ENCODE measurements around the gene UGGT2.
"Not testable (repeated sequence)": the region's sequence is repeated elsewhere in the genome, so short reads cannot be mapped to it uniquely, and the experiment has no call there.

Gene UGGT2

DNA sequence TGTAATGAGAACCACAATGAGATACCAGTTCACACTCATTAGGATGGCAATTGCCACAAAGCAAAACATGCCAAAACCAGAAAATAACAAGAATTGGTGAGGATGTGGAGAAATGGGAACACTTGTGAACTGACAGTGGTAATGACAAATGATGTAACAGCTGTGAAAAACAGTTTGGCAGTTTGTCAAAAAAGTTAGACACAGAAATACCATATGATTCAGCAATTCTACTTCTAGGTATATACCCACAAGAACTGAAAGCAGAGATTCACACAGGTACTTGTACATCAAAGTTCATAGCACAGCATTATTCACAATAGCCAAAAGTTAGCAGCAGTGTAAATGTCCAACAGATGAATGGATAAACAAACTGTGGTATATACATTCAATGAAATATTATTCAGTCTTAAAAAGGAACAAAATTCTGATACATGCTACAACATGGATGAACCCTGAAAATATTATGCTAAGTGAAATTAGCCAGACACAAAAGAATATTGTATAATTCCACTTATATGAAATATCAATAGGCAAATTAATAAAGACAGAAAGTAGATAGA is 96.5 kb downstream of the UGGT2 start:
- FAIRE-seq: no peak

DNA sequence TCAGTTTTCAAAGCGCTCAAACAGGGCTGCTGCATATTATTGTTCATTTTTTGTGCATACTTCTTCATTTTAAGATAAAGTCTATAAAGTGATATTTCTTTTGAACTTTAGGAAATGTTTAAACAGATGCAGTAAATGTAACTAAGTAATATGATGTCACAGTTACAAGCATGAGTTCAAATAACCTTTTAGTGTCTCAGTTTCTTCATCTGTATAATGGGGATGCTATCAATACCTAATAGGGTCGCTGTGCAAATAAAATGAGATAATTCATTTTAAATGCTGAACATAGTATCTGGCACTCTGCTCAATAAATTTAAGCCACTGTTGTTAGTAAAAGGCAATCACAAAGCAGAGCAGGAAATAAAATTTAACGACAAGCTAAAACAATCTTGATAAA is 97.5 kb downstream of the UGGT2 start:
- no peak for FAIRE-seq

DNA sequence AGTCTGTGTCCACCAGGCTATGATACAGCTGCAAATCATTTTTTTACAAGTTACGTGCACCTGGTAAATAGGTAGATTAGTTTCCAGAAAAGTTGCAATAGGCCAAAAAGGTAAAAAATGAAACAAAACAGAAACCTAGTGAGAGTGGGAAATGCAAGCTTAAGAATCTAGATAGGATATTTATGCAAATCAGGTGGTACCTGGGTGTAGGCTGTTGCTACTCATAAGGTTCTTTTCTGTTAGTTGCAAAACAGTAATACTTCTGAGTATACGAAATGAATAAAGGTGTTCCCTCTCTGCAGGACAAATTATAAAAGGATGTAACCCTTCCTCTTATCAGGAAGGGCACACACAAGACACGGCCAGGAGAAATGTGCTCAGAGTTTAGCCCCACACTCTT is 97.9 kb downstream of the UGGT2 start:
- FAIRE-seq: no peak

DNA sequence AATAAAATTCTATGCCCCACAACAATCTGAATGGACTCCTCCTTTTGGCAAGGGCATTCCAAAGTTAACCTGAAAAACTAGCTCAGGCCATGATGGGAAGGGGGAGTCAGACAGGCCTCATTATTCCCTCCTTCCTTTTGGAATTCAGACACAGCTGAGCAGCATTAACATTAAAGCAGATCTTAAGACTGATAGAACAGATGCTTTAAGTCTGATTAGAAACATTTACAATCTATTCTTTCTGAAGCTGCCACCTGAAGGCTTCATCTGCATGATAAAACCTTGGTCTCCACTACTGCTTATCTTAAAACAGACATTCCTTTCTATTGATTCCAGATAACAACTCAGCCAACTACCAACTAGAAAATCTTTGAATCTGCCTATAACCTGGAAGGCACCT is 98.9 kb downstream of the UGGT2 start:
- FAIRE-seq: no peak

DNA sequence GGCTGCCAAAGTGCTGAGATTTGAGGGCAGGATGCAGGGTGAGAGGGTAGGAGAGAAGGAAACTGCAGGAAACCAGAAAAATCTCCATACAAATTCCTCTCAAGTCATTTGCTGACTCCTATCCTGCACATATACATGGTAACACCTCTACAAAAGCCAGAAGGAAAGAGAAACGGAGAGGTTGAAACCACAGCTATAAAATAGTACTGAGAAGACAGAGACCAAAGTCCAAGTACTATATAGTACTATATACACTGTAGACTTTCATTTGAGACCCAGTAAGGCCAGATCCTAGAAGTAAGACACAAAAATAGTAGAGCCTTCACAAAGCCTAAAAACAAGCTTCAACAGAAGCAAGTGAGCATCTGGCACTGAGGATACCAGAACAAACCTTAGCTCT is 103.1 kb downstream of the UGGT2 start:
- FAIRE-seq: no peak

DNA sequence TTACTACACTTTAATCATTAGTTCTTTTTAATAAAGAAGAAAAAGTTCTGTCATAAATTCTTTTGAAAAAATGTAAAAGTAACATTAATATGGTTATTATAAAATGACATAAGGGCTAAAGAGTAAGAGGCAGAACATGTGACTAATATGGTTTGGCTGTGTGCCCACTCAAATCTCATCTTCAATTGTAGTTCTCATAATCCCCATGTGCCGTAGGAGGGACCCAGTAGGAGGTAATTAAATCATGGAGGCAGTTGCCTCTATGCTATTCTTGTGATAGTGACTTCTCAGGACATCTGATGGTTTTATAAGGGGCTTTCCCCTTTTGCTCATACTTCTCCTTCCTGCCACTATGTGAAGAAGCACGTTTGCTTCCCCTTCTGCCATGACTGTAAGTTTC is 104.5 kb downstream of the UGGT2 start:
- FAIRE-seq: no peak

DNA sequence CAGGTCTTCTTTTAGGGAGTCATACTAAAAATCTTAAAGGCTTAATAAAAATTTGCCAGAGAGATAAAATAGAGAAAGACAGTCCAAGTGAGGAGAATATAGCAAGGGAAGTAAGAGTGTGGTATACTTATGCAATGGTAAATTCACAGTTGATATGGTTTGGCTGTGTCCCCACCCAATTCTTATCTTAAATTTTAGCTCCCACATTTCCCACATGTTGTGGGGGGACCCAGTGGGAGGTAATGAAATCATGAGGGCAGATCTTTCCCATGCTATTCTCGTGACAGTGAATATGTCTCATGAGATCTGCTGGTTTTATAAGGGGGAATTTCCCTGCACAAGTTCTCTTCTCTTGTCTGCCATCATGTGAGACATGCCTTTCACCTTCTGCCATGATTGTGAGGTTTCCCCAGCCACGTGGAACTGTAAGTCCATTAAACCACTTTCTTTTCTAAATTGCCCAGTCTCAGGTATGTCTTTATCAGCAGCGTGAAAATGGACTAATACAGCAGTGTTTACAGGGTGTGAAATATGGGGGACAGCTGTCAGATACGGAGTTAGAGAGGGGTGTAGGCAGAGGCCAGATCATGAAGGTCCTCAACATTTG is 115.4 kb downstream of the UGGT2 start:
- FAIRE-seq: no peak

DNA sequence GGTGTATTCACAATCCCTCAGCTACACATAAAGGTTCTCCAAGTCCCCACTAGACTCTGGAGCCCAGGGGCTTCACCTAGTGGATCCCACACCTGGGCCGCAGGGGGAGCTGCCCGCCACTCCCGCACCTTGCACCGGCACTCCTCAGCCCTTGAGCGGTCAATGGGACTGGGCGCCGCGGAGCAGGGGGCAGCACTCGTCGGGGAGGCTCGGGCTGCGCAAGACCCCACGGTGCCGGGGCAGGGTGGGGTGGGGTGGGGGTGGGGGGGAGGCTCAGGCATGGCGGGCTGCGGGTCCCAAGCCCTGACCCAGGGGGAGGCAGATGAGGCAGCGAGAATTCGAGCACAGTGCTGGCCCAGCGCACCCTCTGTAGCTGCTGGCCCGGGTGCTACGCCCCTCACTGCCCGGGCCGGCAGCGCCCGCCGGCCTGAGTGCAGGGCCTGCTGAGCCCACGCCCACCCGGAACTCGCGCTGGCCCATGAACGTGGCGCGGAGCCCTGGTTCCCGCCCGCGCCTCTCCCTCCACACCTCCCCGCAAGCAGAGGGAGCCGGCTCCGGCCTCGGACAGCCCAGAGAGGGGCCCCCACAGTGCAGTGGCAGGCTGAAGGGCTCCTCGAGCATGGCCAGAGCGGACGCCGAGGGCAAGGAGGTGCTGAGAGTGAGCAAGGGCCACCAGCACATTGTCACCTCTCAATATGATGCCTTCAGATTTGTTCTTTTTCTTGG is 121.7 kb downstream of the UGGT2 start:
- no peak for FAIRE-seq

DNA sequence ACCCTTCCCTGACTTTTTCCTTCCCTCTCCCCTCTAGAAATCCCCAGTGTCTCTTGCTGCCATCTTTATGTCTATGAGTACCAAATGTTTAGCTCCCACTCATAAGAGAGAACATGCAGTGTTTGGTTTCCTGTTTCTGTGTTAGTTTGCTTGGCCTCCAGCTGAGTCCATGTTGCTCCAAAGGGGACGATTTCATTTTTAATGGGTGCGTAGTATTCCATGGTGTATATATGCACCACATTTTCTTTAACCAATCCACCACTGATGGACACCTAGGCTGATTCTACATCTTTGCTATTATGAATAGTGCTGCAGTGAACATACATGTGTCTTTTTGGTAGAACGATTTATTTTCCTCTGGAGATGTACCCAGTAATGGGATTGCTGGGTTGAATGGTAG is 123.8 kb downstream of the UGGT2 start:
- no peak for FAIRE-seq

DNA sequence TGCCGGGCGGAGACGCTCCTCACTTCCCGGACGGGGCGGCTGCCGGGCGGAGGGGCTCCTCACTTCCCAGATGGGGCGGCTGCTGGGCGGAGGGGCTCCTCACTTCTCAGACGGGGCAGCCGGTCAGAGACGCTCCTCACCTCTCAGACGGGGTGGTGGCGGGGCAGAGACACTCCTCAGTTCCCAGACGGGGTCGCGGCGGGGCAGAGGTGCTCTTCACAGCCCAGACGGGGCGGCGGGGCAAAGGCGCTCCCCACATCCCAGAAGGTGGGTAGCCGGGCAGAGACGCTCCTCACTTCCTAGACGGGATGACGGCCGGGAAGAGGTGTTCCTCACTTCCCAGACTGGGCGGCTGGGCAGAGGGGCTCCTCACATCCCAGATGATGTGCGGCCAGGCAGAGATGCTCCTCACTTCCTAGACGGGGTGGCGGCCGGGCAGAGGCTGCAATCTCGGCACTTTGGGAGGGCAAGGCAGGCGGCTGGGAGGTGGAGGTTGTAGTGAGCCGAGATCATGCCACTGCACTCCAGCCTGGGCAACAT is 124.8 kb downstream of the UGGT2 start:
- FAIRE-seq: not testable (repeated sequence)

DNA sequence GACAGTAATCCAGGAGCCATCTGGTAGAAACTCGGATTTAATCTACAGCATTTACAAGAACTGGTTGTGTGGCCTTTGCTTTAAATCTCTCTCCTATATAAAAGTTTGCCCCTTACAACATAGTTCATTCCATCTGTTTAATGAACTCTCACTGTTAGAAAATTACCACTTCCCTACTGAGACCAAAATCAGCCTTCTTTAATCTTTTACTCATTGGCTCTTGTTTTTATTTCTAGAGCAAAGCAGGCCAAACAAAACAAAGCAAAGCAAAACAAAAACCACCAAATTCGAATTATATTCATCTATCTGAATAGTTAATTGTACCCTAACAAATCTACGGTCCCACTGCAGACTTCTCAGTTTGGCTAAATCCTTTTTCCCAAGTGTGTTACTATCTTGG is 127.0 kb downstream of the UGGT2 start:
- no peak for FAIRE-seq

DNA sequence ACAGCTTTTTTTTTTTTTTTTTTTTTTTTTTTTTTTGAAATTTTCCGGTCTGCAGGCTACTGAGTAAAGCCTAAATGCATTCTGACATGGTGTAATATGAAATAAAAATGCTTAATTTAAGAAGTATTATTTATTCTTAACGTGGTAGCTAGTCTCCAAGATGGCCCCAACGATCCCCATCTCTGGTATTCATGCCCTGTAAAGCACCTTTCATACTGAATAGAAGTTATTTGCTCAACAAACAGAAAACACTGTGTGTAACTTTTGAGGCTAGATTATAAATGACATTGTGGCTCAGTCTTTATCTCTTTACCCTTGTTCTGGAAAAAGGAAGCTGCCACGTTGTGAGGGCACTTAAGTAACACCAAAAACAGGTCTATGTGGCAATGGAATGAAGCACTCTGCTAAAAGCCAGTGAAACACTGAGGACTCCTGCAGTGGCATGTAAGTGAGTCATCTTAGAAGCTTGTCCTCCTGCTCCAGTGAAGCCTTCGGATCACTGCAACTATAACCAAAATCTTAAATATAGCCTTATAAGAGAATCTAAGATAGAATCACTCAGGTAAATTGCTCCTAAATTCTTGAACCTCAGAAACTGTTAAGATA is 128.7 kb downstream of the UGGT2 start:
- FAIRE-seq: no peak

DNA sequence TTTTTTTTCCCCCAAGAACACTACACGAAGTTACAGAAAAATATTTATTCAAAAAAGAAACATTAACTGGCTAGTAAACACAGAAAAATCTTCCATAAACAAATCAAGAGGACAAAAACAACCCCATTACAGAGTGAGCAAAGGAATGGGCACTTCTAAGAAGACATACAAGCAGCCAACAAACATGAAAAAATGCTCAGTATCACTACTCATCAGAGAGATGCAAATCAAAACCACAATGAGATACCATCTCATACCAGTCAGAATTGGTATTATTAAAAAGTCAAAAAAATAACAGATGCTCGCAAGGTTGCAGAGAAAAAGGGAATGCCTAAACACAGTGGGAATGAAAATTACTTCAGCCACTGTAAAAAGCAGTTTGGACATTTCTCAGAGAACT is 131.7 kb downstream of the UGGT2 start:
- peak; percentile 95 for FAIRE-seq

DNA sequence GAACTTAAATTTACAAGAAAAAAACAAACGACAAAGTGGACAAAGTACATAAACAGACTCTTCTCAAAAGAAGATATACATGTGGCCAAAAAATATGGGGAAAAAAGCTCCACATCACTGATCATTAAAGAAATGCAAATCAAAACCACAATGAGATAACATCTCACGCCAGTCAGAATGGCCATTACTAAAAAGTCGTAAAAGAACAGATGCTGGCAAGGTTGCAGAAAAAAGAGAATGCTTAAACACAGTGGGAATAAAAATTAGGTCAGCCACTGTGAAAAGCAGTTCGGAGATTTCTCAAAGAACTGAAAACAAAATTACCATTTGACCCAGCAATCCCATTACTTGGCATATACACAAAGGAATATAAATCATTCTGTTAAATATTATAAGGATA is 132.7 kb downstream of the UGGT2 start:
- peak; percentile 100 for FAIRE-seq

DNA sequence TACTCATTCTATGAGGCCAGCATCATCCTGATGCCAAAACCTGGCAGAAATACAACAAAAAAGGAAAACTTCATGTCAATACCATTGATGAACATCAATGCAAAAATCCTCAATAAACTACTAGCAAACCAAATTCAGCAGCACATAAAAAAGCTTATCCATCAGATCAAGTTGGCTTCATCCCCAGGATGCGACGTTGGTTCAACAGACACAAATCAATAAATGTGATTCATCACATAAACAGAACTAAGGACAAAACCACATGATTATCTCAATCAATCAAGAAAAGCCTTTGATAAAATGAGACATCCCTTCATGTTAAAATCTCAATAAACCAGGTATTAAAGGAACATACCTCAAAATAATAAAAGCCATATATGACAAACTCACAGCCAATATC is 134.3 kb downstream of the UGGT2 start:
- FAIRE-seq: no peak

DNA sequence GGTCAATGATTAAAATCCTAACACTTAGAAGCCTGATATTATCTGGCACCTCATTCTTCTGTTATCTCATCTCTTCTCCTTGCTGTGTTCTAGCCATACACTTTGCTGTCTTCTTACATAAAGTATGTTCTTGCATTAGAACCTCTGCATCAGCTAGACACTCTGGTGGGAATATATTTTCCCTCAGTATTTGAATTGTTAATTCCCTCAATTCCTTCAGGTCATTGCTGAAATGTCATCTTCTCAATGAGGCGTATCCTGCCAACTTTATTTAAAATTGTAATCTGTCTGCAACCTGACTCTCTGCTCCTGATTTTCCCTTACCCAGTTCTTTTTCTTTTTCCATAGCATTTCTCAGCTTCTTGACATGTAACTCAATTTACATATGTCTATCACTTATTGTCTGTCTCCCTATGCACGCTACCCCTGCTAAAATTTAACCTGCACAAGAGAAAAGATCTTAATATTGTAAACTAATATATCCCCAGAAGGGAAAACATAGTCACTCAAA is 138.2 kb downstream of the UGGT2 start:
- FAIRE-seq: no peak

DNA sequence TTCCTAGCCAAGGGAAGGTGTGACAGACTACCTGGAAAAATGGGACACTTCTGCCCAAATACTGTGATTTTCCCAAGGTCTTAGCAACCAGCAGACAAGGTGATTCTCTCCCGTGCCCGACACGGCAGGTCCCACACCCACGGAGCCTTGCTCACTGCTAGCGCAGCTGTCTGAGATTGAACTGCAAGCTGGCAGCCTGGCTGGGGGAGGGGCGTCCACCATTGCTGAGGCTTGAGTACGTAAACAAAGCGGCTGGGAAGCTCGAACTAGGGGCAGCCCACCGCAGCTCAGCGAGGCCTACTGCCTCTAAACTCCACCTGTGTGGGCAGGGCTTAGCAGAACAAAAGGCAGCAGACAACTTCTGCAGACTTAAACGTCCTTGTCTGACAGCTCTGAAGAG is 146.2 kb downstream of the UGGT2 start:
- no peak for FAIRE-seq

DNA sequence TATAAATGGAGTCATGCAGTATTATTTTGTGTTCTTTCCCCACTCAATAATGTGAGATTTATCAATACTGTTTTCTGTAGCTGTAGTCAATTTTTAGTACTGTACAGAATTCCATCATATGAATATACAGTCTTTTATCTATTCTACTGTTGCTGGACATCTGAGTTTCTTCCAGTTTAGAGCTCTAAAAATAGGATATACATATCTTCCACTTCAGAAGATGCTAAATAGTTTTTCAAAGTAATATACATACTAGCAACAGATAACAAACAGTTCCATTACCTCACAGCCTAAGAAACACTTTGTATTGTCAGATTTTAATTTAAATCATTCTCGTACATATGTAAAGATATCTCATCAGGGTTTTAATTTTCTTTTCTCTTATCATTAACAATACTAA is 149.6 kb downstream of the UGGT2 start:
- no peak for FAIRE-seq

DNA sequence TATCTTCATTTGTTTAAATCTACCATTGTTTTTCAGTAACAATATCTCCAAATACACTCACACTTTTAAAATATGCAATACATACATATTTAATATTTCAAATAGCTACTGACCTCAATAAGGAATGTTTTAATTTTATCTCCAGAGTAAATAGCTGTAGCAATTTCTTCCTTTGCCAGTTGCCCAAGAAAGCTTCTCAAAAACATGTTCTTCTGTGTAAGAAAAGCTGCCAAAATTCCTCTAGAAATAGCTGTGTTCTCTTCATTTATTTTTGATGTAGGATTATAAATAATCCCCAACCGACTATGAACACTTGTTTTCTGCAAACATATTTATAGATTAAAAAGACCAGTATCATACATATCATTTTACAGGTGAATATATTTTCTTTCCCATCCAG is 150.5 kb downstream of the UGGT2 start:
- FAIRE-seq: no peak

DNA sequence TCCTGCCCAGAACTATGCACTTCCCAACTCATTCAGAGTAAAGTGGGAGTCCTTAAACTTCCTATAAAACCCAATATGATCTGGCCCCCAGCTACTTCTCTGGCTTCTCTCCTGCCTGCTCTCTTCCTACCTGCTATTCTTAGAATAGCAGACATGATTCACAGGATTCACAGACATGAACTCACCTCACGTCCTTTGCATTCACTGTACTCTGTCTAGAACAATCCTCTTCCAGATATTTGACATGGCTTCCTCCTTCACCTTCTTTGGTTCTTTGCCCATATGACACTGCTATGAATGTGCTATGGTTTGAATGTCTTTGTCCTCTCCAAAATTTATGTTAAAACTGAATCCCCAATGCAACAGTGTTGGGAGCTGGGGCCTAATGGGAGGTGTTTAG is 154.9 kb downstream of the UGGT2 start:
- FAIRE-seq: no peak

DNA sequence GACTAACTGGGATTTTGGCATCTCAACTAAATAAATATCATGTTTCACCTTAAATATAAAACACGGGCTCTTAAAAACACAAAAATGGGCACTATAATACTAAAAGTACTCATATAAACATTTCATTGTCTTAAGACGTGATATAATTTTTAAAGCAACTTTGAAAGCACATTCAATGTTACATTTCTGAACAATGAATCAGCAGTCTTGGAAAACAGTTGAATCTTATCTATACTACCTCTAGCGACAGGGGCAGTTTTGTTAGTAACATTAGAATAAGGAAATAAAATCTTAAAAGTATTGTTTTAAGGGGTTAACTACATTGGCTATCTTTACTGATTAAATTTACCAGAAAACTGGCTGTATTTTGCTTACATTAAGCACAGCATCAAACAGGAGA is 156.9 kb downstream of the UGGT2 start:
- no peak for FAIRE-seq

DNA sequence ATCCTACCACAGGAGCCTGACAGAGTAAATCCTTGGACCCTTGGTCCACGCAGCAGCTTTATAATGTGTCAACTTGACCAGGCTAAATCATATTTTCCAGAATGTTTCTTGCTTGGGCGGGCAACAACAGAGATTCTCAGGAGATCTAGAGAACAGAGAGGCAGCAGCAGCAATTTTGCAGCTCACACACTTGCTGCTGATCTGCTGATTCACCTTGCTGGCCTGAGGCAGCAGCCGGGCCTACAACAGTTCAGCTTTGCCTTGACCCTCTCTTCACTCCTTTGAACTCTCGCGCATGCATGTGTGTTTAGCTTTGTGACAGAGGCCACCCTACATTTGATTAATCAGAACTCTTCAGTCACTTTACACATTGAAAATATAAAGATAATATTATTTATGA is 159.3 kb downstream of the UGGT2 start:
- no peak for FAIRE-seq

DNA sequence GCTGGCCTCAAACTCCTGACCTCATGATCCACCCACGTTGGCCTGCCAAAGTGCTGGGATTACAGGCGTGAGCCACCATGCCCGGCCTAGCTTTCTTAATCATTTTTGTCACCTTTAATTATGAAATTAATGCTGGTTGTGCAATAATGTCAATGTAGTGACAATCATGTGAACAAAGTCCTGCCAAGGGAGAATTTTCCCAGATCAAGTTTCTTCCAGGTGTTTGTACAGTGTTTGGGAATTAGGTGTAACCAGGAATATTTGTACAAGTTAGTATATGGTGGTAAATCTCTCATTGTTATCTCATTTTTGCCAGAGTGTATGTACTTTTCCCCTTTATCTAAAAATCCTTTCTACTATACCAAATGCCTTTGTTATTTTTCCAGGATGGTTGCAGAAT is 171.1 kb downstream of the UGGT2 start:
- no peak for FAIRE-seq

DNA sequence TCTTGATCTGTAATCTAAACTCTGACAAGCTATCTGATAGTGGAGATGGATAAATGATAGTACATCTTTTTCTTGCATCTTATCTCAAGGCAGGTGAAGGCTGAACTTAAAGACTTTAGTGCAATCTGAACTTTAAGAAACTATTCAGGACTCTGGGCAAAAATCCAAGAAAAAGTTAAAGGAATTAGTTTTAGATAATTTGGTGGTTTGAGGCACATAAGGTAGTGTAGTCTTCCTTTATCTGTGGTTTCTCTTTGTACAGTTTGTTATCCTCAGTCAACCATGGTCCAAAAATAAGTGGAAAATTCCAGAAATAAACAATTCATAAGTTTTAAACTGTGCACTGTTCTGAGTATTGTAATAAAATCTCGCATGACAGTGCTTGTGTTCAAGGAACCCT is 172.9 kb downstream of the UGGT2 start:
- no peak for FAIRE-seq

Data from endometrium (tissue), 2 donors.